Muscle of back (tissue), 10 donors: ENCODE measurements around the gene GSTA4. TPM values are rescaled to one million over a fixed set of nuclear protein-coding genes. Genes with fewer than 3 reads are reported as not detected.

Source experiments
- polyA plus RNA-seq, 10 donors: library from polyadenylated mRNA; unstranded; fragments of 120-200 nt; gene quantifications; one replicate each; pipeline ENCODE4 v1.2.1, GENCODE V29; 2013; ENCODE audit not compliant: insufficient read length in 10 of 10

GSTA4 gene
- polyA plus RNA-seq, 10 donors = 45.4 to 66.8 (median 55.4) TPM

Other genes with a start within 250 kb of the GSTA4 start
- not detected for gene GSTA2, start 231.8 kb downstream of the GSTA4 start, polyA plus RNA-seq
- gene GSTA1, start 191.5 kb downstream of the GSTA4 start, polyA plus RNA-seq = under 1 TPM in 3 of 10 donors, not detected in 7; 0.19 to 0.69 (median 0.34) TPM
- not detected for gene GSTA5, start 154.5 kb downstream of the GSTA4 start, polyA plus RNA-seq
- not detected for gene GSTA3, start 85.6 kb downstream of the GSTA4 start, polyA plus RNA-seq
- gene CILK1, start 66.5 kb upstream of the GSTA4 start, polyA plus RNA-seq = 10 to 100 TPM; 10.8 to 15.9 (median 12.9) TPM
- 10 to 100 TPM; 62.2 to 88.6 (median 68.8) TPM for gene FBXO9, start 70.1 kb upstream of the GSTA4 start, polyA plus RNA-seq
- under 1 TPM in 1 of 10 donors, not detected in 9; 0.07 TPM for gene GCM1, start 153.6 kb upstream of the GSTA4 start, polyA plus RNA-seq